ENCODE results near the gene SYT7.

- TF ChIP-seq CTCF (IDR thresholded peaks at IDR 0.05): no peak
- TF ChIP-seq POLR2A (IDR thresholded peaks at IDR 0.05): no peak
Measured at GRCh38 chr11:61496602-61497400, 84.1 kb downstream of the SYT7 start.
